T-helper 17 cell (primary cell): ENCODE measurements around the gene MMP20. TPM values are rescaled to one million over a fixed set of nuclear protein-coding genes. Genes with fewer than 3 reads are reported as not detected.
"Not testable (repeated sequence)": the region's sequence is repeated elsewhere in the genome, so short reads cannot be mapped to it uniquely, and the experiment has no call there.

Source experiments
- ATAC-seq: fragments of 150-1000 bp; cut with Tn5 transposase; 2 replicates; pipeline ENCODE4 v1.10.0; 2021; ENCODE audit warnings: mild to moderate bottlenecking, moderate library complexity
- DNase-seq, 3 donors: peaks; one replicate each; pipeline versions ENCODE4 v3.0.0 to v3.0.0-alpha.2; 2020 to 2021
- H3K9me3 ChIP-seq: one replicate; pipeline ENCODE4 v1.7.0; 2013; ENCODE audit warnings: low read length, mild to moderate bottlenecking; ENCODE audit not compliant: control insufficient read depth, poor library complexity, severe bottlenecking
- H3K27ac Mint-ChIP-seq: one replicate; pipeline ENCODE4 v1.8.0; 2022; ENCODE audit warnings: mild to moderate bottlenecking, moderate library complexity, mixed read lengths
- H3K27me3 Mint-ChIP-seq: one replicate; pipeline ENCODE4 v1.8.0; 2022; ENCODE audit warnings: mixed read lengths
- H3K36me3 Mint-ChIP-seq: one replicate; pipeline ENCODE4 v1.8.0; 2022; ENCODE audit warnings: low read depth, mixed read lengths
- H3K4me1 Mint-ChIP-seq: one replicate; pipeline ENCODE4 v1.8.0; 2022; ENCODE audit warnings: mild to moderate bottlenecking, mixed read lengths
- H3K4me3 Mint-ChIP-seq: one replicate; pipeline ENCODE4 v1.8.0; 2022; ENCODE audit warnings: mild to moderate bottlenecking, moderate library complexity, mixed read lengths
- total RNA-seq, 4 donors: library from RNA in 2 of 4; stranded (reverse) in 2 of 4; gene quantifications; one replicate each; pipeline ENCODE4 v1.2.3 and lab custom pipeline; 2022 to 2026

Gene MMP20
- total RNA-seq, 2 donors from 2014 or later = not detected

DNA sequence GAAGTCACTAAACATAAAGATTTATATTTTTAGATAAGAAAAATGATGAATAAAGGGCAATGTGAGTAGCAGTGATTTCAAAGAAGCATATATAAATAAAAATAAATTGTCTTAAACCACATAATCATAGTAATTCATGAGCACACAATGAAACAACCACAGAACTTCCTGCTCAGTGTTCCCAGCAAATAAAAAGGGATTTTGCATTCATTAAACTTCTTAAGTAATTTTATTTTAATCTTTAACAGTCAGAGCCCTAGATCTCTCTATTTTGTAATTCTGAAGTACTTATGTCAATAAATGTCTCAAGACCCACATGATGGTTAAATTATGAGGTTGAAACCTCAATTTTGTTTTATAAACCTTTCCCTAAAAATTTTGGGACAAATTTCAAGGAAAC lies 14.5 kb upstream of the MMP20 start:
- Mint-ChIP-seq H3K4me3 (no peak overlapping the region), H3K27me3 (peaks cover 10% of the 10 kb centered on the region), H3K36me3 (peaks cover 3% of the 10 kb centered on the region), H3K27ac (no peak overlapping the region), H3K4me1 (peaks cover 3% of the 10 kb centered on the region)
- no peaks in the 10 kb centered on the region for H3K9me3 ChIP-seq
- DNase-seq (no peak), ATAC-seq (no peak)

DNA sequence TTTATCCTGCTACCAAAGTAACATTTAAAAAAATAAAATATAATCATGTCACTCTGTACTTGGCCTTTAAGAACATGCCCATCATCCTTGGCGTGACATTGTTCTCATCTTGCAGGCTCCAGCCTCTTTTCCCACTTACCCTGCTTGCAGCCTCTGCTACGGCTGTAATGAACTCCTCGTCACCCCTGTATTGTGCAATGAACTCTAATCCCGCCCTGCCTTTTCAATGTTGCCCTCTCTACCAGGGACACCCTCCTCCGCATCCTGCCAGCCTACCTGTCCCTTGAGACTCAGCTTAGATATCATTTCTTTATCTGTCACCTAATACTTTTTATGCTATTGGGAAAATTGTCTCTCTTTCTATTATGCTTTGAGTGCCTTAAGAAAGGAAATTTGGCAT lies 12.6 kb upstream of the MMP20 start:
- Mint-ChIP-seq H3K4me3 (no peak overlapping the region), H3K27me3 (peaks cover 10% of the 10 kb centered on the region), H3K36me3 (peaks cover 3% of the 10 kb centered on the region), H3K4me1 (peaks cover 3% of the 10 kb centered on the region), H3K27ac (no peak overlapping the region)
- H3K9me3 ChIP-seq = no peaks in the 10 kb centered on the region
- ATAC-seq = no peak
- no peak for DNase-seq

DNA sequence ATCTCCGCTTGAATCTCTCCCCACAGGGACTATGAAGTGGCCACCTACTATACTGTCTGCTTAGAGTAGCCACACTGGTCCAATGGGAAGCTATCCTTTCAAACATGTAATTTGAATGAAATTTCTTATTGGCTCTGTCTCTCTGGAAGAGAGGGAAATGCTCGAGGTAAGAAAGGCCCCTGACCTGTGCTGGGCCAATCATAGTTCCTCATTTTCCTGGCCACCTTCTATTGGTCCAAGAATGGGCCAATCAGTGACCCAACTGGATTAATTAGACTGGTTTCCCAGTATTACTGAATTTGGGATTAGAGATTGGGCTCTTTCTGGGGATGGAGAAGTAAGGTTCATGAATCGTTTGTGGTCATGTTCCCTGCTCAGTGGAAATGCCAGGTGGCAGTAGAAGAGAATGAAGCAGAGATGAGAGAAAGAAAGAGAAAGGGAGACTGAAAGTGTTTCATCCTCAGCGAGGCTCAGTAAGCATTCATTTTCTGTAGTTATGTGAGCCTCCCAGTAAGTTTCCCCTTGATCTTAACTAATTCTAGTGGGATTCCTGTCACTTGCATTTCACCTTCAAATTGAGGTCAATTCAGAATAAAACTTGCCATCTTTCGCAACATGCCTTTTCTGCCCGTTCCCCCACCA lies 8.4 kb upstream of the MMP20 start:
- no peak for DNase-seq

DNA sequence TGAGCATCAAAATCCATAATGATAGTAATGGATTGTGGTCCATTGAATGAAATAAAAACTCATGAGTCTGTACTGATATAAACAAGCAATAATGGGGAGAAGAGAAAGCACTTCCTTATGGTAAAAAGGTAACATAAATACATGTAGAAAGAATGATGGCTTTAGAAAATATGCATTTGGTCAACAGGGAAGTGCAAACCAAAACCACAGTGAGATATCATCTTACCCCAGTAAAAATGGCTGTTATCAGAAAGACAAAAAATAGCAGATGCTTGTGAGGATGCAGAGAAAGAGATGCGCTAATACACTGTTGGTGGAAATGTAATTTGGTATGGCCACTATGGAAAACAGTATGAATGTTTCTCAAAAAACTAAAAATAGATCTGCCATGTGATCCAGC lies 6.9 kb upstream of the MMP20 start:
- H3K36me3 Mint-ChIP-seq = no peaks in the 10 kb centered on the region
- ATAC-seq = no peak
- no peak overlapping the region for H3K4me3 Mint-ChIP-seq

More for the DNA sequence above, 8.4 kb upstream of the MMP20 start:
- H3K27me3 Mint-ChIP-seq = peaks cover 32% of the 10 kb centered on the region
- ATAC-seq = no peak
- peak overlapping the region; percentile 74 for H3K27ac Mint-ChIP-seq
- H3K9me3 ChIP-seq = no peaks in the 10 kb centered on the region
- no peak overlapping the region for H3K4me3 Mint-ChIP-seq
- H3K36me3 Mint-ChIP-seq = peaks cover 3% of the 10 kb centered on the region
- H3K4me1 Mint-ChIP-seq = peaks cover 5% of the 10 kb centered on the region

DNA sequence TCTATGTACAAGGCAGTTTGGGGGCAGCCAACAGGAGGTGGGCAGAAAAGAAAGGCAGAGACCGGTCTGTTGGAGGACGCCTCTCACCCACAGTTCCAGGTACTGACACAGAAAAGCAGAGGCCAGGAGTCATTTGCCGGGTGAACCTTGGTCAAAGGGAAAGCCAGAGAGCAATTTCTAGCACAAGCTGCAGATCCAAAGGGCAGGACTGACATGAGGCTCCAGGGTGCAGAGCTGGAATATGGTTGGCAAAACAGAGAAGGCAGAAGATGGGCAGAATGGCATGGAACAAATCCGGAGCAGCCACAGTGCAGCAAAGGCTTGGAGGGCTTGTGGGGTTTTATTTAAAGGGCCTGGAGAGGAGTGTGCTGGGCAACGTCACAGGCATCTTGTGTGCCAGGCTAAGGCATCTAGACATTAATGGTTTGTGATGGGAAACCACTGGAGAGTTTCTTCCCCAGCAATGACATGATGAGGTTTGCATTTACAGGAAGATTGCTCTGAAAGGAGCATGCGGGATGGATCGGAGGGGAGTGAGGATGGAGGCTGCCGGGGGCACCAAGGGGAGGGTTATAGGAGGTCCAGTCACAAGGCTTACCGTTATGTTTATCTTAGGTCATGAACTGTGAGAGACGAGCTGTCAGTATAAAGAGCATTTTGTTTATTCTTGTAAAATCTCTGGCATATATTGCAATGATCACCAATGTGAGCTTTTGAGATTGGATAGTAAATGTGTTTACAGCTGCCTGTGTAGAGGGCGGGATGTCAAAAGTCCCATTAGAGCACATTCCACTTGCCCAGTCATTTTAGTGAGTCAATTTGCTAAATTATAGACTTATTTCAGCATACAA lies 5.7 kb upstream of the MMP20 start:
- H3K27me3 Mint-ChIP-seq = peaks cover 47% of the 10 kb centered on the region
- ATAC-seq = no peak
- no peaks in the 10 kb centered on the region for H3K36me3 Mint-ChIP-seq
- no peak overlapping the region for H3K4me3 Mint-ChIP-seq
- H3K4me1 Mint-ChIP-seq = peaks cover 2% of the 10 kb centered on the region
- DNase-seq = no peak
- H3K9me3 ChIP-seq = no peaks in the 10 kb centered on the region
- H3K27ac Mint-ChIP-seq = no peak overlapping the region

More for the DNA sequence above, 6.9 kb upstream of the MMP20 start:
- peaks cover 2% of the 10 kb centered on the region for H3K4me1 Mint-ChIP-seq
- peaks cover 43% of the 10 kb centered on the region for H3K27me3 Mint-ChIP-seq
- no peaks in the 10 kb centered on the region for H3K9me3 ChIP-seq
- DNase-seq = no peak
- no peak overlapping the region for H3K27ac Mint-ChIP-seq

DNA sequence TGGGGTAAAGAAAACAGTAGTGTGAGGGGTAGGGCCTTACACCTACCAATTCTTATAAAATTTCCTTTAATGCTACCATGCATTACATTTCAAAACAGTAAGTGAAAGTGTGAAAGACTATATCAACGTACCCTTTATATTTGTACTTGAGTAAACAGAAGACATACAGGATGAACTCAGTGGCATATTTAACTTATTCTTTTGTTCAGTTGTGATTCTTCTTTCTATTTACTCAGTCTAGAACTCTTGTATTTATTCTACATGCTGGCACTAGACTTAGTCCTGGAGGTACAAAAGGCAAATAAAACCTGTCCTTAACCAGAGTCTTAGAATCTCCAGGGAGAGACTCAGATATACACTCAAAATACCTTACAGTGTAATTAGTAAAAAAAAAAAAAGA lies 4.8 kb upstream of the MMP20 start:
- not testable (repeated sequence) for H3K4me1 Mint-ChIP-seq, DNase-seq, H3K27ac Mint-ChIP-seq, H3K4me3 Mint-ChIP-seq, H3K9me3 ChIP-seq, H3K36me3 Mint-ChIP-seq, ATAC-seq
- H3K27me3 Mint-ChIP-seq = peaks cover 52% of the 10 kb centered on the region

DNA sequence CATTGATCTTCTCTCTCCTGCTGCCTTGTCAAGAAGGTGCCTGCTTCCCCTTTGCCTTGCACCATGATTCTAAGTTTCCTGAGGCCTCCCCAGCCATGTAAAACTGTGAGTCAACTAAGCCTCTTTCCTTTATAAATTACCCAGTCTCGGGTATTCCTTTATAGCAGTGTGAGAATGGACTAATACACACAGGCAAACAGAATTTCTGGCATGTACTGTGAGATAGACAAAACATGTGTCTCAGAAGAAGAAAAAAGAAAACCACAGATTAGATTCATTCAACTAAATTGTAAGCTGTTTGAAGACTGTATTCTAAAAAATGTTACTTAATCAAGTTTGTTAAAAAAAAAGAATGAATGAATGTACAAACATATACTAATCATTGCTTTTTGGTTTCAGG lies 1.5 kb upstream of the MMP20 start:
- no peak for ATAC-seq

DNA sequence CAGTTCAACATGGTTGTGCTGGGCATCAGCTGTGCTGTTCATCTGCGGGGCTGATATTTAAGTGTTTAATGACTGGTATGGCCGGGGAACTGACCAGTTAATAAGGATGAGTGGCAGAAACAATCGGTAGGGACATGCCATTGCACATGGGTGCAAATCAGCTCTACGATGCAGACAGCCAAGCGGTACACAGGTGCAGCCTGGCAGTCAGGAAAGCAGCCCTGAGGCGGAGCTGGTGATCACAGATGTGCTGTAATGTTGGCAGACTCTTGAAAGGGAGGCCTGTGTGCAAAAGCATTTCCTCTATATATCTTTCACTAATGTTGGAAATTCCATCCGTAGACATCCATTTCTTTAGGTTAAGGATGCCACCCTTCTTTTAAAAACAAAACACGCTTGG lies 1.1 kb downstream of the MMP20 start:
- Mint-ChIP-seq H3K36me3 (no peaks in the 10 kb centered on the region), H3K4me3 (no peak overlapping the region), H3K4me1 (peaks cover 4% of the 10 kb centered on the region), H3K27me3 (peaks cover 61% of the 10 kb centered on the region), H3K27ac (no peak overlapping the region)
- no peak for ATAC-seq
- H3K9me3 ChIP-seq = no peaks in the 10 kb centered on the region
- DNase-seq = no peak

More for the DNA sequence above, 1.5 kb upstream of the MMP20 start:
- H3K27ac Mint-ChIP-seq = no peak overlapping the region
- no peaks in the 10 kb centered on the region for H3K36me3 Mint-ChIP-seq
- no peaks in the 10 kb centered on the region for H3K4me1 Mint-ChIP-seq
- H3K9me3 ChIP-seq = no peaks in the 10 kb centered on the region
- peaks cover 63% of the 10 kb centered on the region for H3K27me3 Mint-ChIP-seq
- DNase-seq = no peak
- H3K4me3 Mint-ChIP-seq = no peak overlapping the region

DNA sequence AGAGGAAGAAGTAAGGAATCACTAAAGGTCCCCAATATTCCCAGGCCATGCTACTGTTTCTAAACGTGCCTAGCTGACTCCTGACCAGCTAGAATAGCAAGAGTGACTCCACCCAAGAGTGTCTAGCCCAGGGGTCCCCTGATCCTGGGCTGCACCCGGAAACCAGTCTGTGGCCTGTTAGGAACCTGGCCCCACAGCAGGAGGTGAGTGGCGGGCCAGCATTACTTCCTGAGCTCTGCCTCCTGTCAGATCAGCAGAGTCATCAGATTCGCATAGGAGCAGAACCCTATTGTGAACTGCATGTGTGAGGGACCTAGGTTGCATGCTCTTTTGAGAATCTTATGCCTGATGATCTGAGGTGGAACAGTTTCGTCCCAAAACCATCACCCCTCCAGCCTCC lies 2.0 kb downstream of the MMP20 start:
- Mint-ChIP-seq H3K27me3 (peaks cover 54% of the 10 kb centered on the region), H3K36me3 (no peaks in the 10 kb centered on the region), H3K4me1 (peaks cover 5% of the 10 kb centered on the region), H3K27ac (peak overlapping the region; percentile 41), H3K4me3 (no peak overlapping the region)
- DNase-seq (no peak), ATAC-seq (no peak)
- H3K9me3 ChIP-seq = no peaks in the 10 kb centered on the region

DNA sequence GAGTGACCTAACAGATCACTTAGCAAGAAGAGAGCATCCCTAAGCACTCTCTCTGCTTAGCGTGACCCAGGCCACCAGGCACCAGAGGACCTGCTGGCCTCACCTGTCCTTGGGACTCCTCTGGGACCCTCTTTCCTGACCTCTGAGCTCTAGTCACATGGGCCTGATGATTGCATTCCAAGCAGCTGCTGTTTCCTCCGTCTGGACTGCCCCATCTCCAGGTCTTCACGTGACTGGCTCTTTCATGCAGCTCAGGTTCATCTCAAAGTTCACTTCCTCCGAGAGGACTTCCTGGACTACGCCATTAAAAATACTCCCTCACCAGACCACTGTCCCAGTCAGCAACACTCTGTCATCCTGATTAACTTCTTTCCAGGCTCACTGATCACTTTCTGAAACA lies 2.9 kb downstream of the MMP20 start:
- no peak for DNase-seq
- Mint-ChIP-seq H3K4me3 (no peak overlapping the region), H3K27ac (no peak overlapping the region), H3K27me3 (peaks cover 48% of the 10 kb centered on the region), H3K36me3 (no peaks in the 10 kb centered on the region), H3K4me1 (peaks cover 5% of the 10 kb centered on the region)
- no peak for ATAC-seq
- no peaks in the 10 kb centered on the region for H3K9me3 ChIP-seq

DNA sequence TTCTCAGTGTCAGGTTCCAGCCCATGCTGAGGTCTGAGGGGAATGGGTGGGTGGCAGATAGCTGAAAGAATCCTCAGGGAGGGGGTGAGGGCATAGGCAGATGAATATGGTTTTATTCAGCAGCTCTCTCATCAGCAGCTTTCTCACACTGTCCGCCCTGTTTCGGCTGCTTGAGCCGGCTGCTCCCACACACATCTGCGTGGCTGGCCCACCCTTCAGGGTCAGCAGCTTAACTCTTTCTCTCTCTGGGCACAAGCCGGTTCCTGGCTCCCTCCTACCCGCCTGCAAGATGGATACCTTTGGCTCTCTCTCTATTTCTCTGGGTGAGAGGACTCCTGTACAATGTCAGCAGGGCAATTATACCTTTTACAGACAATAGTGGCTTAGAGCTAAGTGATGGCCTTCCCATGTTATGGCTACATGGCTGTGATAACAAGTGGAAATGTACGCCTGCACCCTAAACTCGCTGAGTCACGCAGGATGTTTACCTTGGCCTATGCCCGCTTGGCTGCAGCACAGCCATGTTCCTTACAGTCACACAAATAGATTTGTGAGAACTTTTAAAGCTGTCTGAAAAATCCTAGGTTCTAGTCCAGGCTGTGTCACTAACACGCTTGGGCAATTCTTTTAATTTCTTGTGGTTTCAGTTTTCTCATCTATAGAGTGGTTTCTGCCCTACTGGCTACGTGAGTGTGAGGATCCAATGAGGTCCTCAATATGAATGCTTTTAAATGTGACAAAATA lies 4.1 kb downstream of the MMP20 start:
- Mint-ChIP-seq H3K4me3 (no peak overlapping the region), H3K4me1 (peaks cover 5% of the 10 kb centered on the region), H3K36me3 (no peaks in the 10 kb centered on the region), H3K27ac (no peak overlapping the region), H3K27me3 (peaks cover 38% of the 10 kb centered on the region)
- no peak for DNase-seq
- H3K9me3 ChIP-seq = no peaks in the 10 kb centered on the region
- no peak for ATAC-seq

DNA sequence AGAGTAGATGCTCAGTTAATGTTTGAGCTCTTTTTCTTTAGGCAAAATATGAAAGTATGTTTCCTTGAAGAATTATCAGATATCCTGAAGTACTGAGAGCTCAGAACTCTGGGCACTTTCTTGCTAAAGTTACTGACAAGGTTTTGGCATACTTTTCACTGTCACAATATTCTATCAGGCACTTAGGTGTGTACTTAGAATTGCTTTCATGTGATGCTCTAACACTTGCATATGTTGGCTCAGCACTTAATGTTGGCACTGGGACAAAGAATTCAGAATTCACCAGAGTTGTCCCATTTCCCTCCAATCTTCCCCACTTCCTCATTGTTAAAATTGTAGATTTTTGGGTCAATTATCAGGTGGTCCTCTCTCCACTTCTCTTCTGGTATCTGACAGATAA lies 5.0 kb downstream of the MMP20 start:
- DNase-seq (no peak), ATAC-seq (no peak)
- no peaks in the 10 kb centered on the region for H3K36me3 Mint-ChIP-seq
- H3K27ac Mint-ChIP-seq = no peak overlapping the region
- no peaks in the 10 kb centered on the region for H3K9me3 ChIP-seq
- H3K27me3 Mint-ChIP-seq = peaks cover 31% of the 10 kb centered on the region
- peaks cover 5% of the 10 kb centered on the region for H3K4me1 Mint-ChIP-seq
- no peak overlapping the region for H3K4me3 Mint-ChIP-seq

DNA sequence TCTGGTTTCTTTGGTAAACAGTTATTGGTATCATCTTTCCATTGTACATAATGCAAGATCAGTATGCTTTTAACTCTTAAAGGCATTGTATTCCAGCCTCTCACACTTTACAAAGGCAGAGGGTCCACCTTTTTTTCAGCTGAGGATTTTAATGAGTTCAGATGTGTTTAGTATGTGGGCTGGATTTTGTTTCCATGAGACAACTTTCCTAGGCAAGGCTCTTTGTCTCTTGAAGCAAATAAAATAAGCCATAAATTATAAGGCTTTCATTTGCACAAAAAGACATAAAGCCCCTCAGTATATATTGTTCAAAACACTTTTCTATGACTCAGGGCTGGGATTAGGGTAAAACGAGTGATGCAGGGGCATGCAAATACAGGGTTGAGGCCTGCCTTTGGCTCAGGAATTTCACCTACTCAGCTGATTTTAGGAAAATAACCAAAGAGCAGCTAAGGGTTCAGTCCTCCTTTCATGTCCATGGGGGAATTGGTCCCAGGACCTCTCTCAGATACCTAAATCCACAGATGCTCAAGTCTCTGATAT lies 7.6 kb downstream of the MMP20 start:
- H3K27ac Mint-ChIP-seq = no peak overlapping the region
- H3K9me3 ChIP-seq = no peaks in the 10 kb centered on the region
- no peaks in the 10 kb centered on the region for H3K36me3 Mint-ChIP-seq
- no peak for DNase-seq
- peaks cover 15% of the 10 kb centered on the region for H3K27me3 Mint-ChIP-seq
- H3K4me1 Mint-ChIP-seq = peaks cover 5% of the 10 kb centered on the region
- no peak overlapping the region for H3K4me3 Mint-ChIP-seq
- no peak for ATAC-seq
